SK-N-MC (cell line): Measurements from ENCODE around the gene SNX21.

Source experiments
- EZH2 ChIP-seq: fragments of 200-600 bp; sonication (generic); IDR thresholded peaks from one replicate; pipeline ENCODE4 v1.6.1; 2017; ENCODE audit warnings: antibody characterized with exemption
- FOXP2 ChIP-seq: optimal IDR thresholded peaks from 2 replicates; pipeline ENCODE3; 2011; ENCODE audit warnings: mild to moderate bottlenecking, moderate library complexity; ENCODE audit not compliant: insufficient read depth; ENCODE audit errors: extremely low read length, control extremely low read depth
- POLR2AphosphoS5 ChIP-seq: IDR thresholded peaks from 2 replicates; pipeline ENCODE4 v1.6.1; 2012; ENCODE audit warnings: mild to moderate bottlenecking, low read depth, low read length, borderline replicate concordance

DNA sequence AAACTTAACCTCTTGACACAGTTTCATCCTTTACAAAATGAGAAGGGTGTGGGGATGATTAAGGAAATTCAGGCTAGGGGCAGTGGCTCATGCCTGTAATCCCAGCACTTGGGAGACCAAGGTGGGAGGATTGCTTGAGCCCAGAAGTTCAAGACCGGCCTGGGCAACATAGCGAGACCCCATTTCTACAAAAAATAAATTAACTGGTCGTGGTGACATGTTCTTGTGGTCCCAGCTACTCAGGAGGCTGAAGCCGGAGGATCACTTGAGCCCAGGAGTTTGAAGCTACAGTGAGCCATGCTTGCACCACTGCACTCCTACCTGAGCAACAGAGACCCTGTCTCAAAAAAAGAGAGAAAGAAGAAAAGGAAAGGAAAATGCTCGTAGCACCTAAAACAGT is 32.9 kb downstream of the SNX21 start:
- TF ChIP-seq EZH2 (no peak), POLR2AphosphoS5 (no peak), FOXP2 (no peak)
